Right hindlimb (tissue), 1 donor: Measurements from ENCODE around the gene BSPRY.
"Not testable (repeated sequence)": the region's sequence is repeated elsewhere in the genome, so short reads cannot be mapped to it uniquely, and the experiment has no call there.

Experiments
- DNase-seq: peaks from one replicate; pipeline ENCODE4 v3.0.0-alpha.2; 2018

Gene BSPRY

GRCh38 chr9:113343732-113344231 lies 5.6 kb upstream of the BSPRY start:
- peak; percentile 72 for DNase-seq

- no peak for DNase-seq
Measured at GRCh38 chr9:113345190-113345589, 4.2 kb upstream of the BSPRY start.

- DNase-seq = no peak
Measured at GRCh38 chr9:113345671-113346070, 3.7 kb upstream of the BSPRY start.

GRCh38 chr9:113348437-113348836 lies 904 bp upstream of the BSPRY start:
- no peak for DNase-seq

GRCh38 chr9:113349066-113349444 lies 286 bp upstream of the BSPRY start:
- DNase-seq = no peak

GRCh38 chr9:113350107-113350661 lies 843 bp downstream of the BSPRY start:
- no peak for DNase-seq

GRCh38 chr9:113350937-113351336 lies 1.6 kb downstream of the BSPRY start:
- DNase-seq = no peak

- DNase-seq = no peak
Measured at GRCh38 chr9:113352006-113352405, 2.7 kb downstream of the BSPRY start.

- DNase-seq = no peak
Measured at GRCh38 chr9:113352411-113352810, 3.1 kb downstream of the BSPRY start.

GRCh38 chr9:113355040-113355596 lies 5.8 kb downstream of the BSPRY start:
- no peak for DNase-seq

- DNase-seq = no peak
Measured at GRCh38 chr9:113356686-113357292, 7.4 kb downstream of the BSPRY start.

GRCh38 chr9:113359385-113359784 lies 10.0 kb downstream of the BSPRY start:
- DNase-seq = no peak

GRCh38 chr9:113360242-113360842 lies 11.0 kb downstream of the BSPRY start:
- no peak for DNase-seq

GRCh38 chr9:113361304-113362018 lies 12.1 kb downstream of the BSPRY start:
- DNase-seq = no peak

- no peak for DNase-seq
Measured at GRCh38 chr9:113363336-113363735, 14.0 kb downstream of the BSPRY start.

- DNase-seq = no peak
Measured at GRCh38 chr9:113364951-113365350, 15.6 kb downstream of the BSPRY start.

GRCh38 chr9:113365652-113366051 lies 16.3 kb downstream of the BSPRY start:
- DNase-seq = not testable (repeated sequence)

GRCh38 chr9:113368348-113368981 lies 19.1 kb downstream of the BSPRY start:
- no peak for DNase-seq

GRCh38 chr9:113368982-113369854 lies 19.9 kb downstream of the BSPRY start:
- no peak for DNase-seq

GRCh38 chr9:113369855-113370140 lies 20.5 kb downstream of the BSPRY start:
- DNase-seq = no peak

GRCh38 chr9:113370806-113371325 lies 21.5 kb downstream of the BSPRY start:
- DNase-seq = no peak

- no peak for DNase-seq
Measured at GRCh38 chr9:113372059-113372458, 22.7 kb downstream of the BSPRY start.
